H7 (cell line): ENCODE data around the gene MSMB. TPM values are rescaled to one million over a fixed set of nuclear protein-coding genes. Genes with fewer than 3 reads are reported as not detected.
"Not testable (repeated sequence)": the region's sequence is repeated elsewhere in the genome, so short reads cannot be mapped to it uniquely, and the experiment has no call there.

ENCODE experiments used
- DNase-seq: peaks from one replicate; pipeline ENCODE4 v3.0.0; 2012
- H3K27me3 ChIP-seq: 2 replicates; pipeline ENCODE4 v1.6.0; 2011; ENCODE audit warnings: mild to moderate bottlenecking, low read length; ENCODE audit not compliant: control insufficient read depth, insufficient read depth
- H3K36me3 ChIP-seq: replicated peaks from 2 replicates; pipeline ENCODE4 v1.5.1; 2011; ENCODE audit warnings: low read length; ENCODE audit not compliant: control insufficient read depth, insufficient read depth
- H3K4me3 ChIP-seq: 2 replicates; pipeline ENCODE4 v1.5.1; 2011; ENCODE audit warnings: low read depth, mild to moderate bottlenecking, control low read depth, low read length, moderate library complexity; ENCODE audit not compliant: insufficient read depth
- total RNA-seq: library from RNA; depleted of rRNA; stranded (reverse); fragments of >200 nt; shearing (Covaris generic); gene quantifications from 2 replicates; pipeline ENCODE4 v1.2.3, GENCODE V29; 2014; rRNA removed

MSMB gene
- total RNA-seq, 1 experiment from 2014 or later = not detected

DNA sequence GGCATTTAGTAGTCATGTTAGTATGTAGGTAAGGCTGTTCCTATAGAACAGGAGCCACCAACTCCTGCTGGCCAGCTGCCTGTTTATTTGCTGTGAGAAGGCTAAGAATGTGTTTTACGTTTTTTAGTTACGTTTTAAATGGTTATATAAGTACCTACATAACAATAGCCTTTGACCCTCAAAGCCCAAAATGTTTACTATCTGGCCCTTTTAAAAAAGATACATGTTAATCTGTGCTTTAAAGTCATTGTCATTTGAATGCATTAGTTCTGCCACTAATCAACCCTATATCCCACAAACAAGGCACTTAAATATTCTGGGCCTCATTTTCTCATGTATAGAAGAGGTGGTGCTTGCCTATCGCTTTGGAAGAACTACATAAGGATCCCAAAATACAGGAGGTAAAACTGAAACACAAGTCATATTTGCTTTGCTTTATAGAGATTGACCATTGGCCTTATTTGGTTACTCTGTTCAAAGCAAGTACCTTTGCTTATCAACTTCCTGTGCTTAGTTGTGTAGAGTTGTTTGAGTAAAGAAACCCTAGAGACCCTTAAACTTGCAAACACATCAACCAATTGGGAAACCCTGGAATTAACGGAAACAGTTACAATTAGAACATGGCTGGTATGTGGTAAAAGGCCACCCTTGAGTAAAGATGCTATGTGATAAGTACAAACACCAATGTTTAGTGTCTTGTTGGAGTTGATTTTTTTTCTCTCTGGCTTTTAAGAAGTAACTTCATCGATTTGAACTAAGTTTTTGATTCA, 47.9 kb downstream of the MSMB start:
- no peaks in the 10 kb centered on the region for H3K27me3 ChIP-seq
- no peak overlapping the region for H3K4me3 ChIP-seq
- H3K36me3 ChIP-seq = peaks cover 4% of the 10 kb centered on the region
- DNase-seq = no peak

DNA sequence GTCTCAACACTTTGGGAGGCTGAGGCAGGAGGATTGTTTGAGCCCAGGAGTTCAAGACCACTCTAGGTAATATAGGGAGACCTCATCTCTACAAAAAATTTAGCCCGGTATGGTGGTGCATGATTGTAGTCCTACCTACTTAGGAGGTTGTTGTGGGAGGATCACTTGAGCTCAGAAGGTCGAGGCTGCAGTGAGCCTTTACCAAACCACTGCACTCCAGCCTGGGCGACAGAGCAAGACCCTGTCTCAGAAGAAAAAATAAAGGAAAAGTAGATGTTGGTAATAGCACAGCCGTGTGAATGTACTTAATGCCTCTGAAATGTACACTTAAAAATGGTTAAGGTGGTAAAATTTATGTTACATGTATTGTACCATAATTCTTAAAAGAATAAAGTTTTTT, 48.5 kb downstream of the MSMB start:
- DNase-seq = no peak
- Histone ChIP-seq H3K27me3 (no peaks in the 10 kb centered on the region), H3K4me3 (no peak overlapping the region), H3K36me3 (peaks cover 1% of the 10 kb centered on the region)

DNA sequence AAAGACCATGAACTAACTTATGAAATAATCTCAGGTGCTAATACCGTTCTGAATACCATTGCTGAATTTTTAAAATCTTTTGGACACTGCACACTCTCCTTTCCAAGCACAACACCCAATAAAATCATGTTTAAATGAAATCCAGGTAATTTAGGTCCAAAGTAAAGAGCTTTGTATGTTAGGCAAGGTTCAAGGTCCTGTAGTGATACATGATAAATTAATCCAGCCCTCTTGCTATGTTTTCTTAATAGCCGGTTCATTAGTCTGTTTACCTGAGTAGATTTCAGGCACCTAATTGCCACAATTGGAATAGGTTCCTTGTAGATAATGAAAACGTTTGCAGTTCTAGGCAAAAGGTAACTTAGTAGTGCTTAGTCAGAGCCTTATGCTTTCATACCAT, 60.5 kb downstream of the MSMB start:
- H3K36me3 ChIP-seq, H3K27me3 ChIP-seq, H3K4me3 ChIP-seq, DNase-seq: not testable (repeated sequence)

GRCh38 chr10:45984473-45984872, 61.6 kb downstream of the MSMB start:
- not testable (repeated sequence) for DNase-seq, H3K27me3 ChIP-seq, H3K4me3 ChIP-seq

GRCh38 chr10:45983538-45984186, 62.4 kb downstream of the MSMB start:
- H3K36me3 ChIP-seq, DNase-seq, H3K4me3 ChIP-seq, H3K27me3 ChIP-seq: not testable (repeated sequence)

More at GRCh38 chr10:45984473-45984872, 61.6 kb downstream of the MSMB start:
- not testable (repeated sequence) for H3K36me3 ChIP-seq

Other genes with a start within 250 kb of the MSMB start
- gene AGAP4, start 198.8 kb downstream of the MSMB start, total RNA-seq = 7.5 and 16.7 TPM in 2 replicates
- 83.5 and 111 TPM in 2 replicates for gene TIMM23, start 73.8 kb downstream of the MSMB start, total RNA-seq
- gene NCOA4, start 15.6 kb downstream of the MSMB start, total RNA-seq = 108 and 111 TPM in 2 replicates
- gene ANTXRL, start 240.7 kb upstream of the MSMB start, total RNA-seq = not detected in 2 replicates